HG02938 (cell line): ENCODE measurements around the gene UPF1.
"Not testable (repeated sequence)": the region's sequence is repeated elsewhere in the genome, so short reads cannot be mapped to it uniquely, and the experiment has no call there.

ENCODE experiments used
- ATAC-seq: cut with Tn5 transposase; IDR thresholded peaks from one replicate; pipeline ENCODE4 v1.9.1; 2021; ENCODE audit warnings: mild to moderate bottlenecking, moderate library complexity; ENCODE audit not compliant: unreplicated experiment

Gene UPF1

DNA sequence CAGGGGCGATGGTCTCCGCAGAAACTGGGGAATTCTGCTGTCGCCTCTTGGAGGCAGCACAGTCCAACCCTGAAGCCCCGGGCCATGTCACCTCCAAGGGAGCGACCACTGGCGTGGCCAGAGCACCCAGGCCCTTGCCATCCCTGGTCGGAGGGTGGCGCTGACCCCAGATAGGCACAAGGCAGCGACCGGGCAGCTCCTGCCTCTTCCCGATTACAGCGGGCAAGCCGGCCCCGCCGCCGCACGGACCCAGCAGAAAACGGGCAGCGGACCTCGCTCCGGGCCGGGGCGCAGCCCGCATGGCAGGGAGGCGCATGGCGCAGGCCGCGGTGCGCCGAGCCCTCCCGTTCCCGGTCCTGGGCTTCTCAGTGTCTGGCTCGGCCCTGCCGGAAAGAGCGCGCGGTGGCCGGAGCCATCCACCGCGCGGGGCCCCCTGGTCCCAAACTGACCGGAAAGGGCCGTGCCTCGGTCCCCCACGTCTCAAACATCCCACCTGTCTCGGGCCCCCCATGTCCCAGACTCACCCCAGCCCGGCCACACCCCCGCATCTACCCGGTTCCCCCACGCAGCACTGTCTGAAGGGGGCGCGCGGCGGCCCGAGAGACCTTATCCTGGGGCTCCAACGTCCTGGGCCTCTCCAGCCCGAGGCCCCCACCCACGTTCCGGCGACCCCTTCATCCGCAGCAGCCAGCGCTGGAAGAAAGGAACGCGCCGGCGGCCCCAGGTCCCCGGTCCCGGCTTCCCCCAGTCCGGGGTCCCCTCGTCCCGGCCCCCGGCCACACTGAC lies 63.5 kb downstream of the UPF1 start:
- ATAC-seq: no peak

- no peak for ATAC-seq
These were observed 64.1 kb downstream of the UPF1 start, which contains the start of gene CERS1 for GRCh38 chr19:18895824-18896341. Gene CERS1, minus strand, starts transcription at chr19:18896158. Its CDS starts 86 bp downstream, at chr19:18896072.

DNA sequence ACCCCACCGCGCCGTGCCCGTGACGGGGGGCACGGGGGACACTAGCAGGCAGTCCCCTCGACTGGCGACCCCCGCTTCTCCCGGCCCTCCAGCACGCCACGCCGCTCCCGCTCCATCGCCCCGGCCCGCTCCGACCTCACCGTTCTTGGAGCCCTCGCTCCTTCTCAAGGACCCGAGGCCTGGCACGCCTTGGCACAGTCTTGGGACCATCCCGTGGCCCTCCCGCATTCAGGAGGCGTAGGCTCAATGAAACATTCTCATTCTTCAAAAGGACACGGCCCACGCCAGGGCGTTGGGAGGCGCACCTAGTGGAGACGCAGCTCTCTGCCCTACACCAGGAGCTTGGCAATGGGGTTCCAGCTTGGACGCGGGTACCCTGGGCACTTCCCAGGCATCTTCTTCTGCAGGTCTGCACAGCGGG lies 64.7 kb downstream of the UPF1 start:
- no peak for ATAC-seq

GRCh38 chr19:18897094-18898029 lies 65.6 kb downstream of the UPF1 start:
- ATAC-seq: no peak

DNA sequence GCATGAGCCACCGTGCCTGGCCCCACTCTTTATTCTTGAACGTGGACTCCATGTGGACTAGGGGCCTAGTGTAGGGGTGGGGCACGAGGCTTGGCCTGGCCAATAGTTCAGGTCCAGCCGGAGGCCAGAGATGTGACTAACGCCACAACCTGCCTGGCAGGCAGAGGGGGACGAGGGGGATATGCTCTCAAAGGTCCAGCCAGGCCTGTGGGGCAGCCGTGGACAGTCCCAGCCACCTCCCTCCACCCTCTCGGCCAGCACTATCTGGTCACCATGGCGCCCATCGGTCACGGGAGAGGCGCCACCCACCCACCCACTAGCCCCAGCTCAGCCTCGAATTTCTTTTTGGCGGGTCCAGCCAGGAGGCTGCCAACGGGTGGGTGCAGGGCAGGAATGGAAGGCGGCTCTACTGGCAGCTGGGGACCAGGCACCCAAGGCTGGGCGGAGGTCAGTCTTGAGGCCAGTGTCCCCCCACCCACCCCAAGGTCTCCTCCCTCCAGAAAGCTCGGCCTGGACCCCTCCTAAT lies 66.4 kb downstream of the UPF1 start:
- no peak for ATAC-seq

- no peak for ATAC-seq
These were observed 67.0 kb downstream of the UPF1 start for GRCh38 chr19:18898607-18899408.

- ATAC-seq: no peak
These were observed 68.1 kb downstream of the UPF1 start for GRCh38 chr19:18899624-18900560.

GRCh38 chr19:18900700-18901481 lies 69.1 kb downstream of the UPF1 start:
- no peak for ATAC-seq

- no peak for ATAC-seq
These were observed 69.7 kb downstream of the UPF1 start for GRCh38 chr19:18901491-18901890.

DNA sequence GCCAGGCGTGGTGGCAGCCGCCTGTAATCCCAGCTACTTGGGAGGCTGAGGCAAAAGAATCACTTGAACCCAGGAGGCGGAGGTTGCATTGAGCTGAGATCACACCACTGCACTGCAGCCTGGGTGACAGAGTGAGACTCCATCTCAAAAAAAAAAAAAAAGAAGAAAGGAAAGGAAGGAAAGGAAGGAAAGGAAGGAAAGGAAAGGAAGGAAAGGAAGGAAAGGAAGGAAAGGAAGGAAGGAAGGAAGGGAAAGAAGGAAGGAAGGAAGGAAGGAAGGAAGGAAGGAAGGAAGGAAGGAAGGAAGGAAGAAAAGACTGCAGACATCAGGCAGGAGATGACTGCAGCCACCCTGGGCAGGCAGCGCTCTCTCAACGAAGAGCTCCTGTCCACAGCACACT lies 70.8 kb downstream of the UPF1 start:
- not testable (repeated sequence) for ATAC-seq

DNA sequence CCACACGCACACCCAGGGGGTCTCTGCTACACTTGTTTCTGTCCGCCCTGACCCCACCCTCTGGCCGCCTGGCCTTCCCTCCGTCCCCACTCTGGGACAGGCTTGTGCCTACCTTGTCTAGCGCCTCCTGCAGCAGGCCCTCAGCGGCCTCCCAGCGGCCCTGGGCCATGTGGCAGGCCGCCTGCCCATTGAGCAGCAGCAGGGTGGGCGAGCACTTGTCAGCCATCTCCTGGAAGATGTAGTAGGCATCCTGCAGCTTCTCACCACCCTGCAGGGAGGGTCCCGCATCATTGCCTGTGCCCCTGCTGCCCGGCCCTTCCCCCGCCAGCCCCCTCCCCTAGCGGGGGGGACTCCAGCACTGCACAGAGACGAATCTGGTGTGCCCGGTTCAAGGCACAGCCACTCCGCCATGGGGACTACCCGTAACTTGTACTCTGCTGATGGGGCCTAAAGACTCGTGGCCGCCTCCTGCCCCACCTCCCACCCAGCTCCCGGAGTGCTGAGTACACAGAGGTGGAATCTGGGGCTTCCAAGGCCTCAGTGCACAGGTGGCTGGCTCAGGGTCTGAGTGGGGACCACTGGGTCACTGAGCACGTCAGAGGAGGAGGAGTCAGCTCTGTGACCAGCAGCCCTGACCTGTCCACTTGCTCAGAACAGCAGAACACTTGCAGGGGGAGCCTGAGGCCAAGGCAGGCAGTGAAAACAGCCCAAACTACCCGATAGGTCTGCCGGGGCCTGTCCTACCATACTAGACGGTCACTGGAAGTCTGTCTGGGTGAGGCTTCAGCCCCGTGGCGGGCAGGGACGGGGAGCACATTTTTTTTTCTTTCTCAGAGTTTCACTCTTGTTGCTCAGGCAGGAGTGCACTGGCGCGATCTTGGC lies 71.6 kb downstream of the UPF1 start:
- no peak for ATAC-seq

- ATAC-seq: no peak
These were observed 72.7 kb downstream of the UPF1 start for GRCh38 chr19:18904334-18905057.

GRCh38 chr19:18905058-18905456 lies 73.3 kb downstream of the UPF1 start:
- no peak for ATAC-seq

- no peak for ATAC-seq
These were observed 73.9 kb downstream of the UPF1 start for GRCh38 chr19:18905513-18906236.

DNA sequence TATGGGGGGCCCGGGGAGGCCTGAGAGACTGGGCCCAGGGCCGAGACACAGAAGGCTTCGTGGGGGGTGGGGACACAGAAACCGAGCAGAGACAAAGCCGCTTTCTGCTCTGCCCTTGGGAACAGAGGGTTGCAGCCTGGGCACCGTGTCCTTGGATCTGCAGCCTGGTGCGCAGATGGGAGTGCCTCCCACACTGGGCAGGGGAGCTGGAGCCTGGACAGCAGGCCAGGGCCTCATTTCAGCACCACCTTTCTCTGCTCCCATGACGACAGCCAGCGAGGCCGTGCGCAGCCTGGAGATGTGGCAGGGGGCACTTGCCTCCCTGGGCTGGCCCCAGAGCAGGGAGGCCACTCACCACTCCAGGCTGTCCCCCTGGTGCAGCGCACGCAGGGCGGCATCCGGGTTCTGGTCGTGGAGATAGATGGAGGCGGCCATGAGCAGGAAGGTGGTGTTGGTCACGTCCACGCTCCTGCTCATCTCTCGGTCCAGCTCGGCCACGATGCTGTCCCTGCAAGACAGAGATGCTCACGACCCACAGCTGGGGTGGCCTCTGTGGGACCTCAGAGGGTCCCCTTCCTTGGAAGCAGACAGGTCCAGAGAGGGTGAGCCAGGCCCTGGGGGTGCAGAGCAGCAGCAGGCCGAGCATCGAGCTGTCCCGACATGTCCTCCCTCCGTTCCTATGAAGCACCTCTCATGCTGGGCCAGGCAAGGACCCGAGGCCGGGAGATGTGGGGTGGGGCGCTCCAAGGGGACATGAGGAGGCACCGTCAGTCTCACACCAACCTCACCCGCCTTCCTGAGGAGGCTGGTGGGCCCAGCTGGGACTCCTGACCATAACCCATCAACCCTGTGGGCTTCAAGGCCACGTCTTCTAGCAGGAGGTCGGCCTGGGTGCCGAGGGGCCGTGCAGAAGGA lies 75.1 kb downstream of the UPF1 start:
- no peak for ATAC-seq
